ENCODE measurements around the gene AFMID.
"Not testable (repeated sequence)": the region's sequence is repeated elsewhere in the genome, so short reads cannot be mapped to it uniquely, and the experiment has no call there.

The AFMID gene, protein sequence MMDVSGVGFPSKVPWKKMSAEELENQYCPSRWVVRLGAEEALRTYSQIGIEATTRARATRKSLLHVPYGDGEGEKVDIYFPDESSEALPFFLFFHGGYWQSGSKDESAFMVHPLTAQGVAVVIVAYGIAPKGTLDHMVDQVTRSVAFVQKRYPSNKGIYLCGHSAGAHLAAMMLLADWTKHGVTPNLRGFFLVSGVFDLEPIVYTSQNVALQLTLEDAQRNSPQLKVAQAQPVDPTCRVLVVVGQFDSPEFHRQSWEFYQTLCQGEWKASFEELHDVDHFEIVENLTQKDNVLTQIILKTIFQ

DNA sequence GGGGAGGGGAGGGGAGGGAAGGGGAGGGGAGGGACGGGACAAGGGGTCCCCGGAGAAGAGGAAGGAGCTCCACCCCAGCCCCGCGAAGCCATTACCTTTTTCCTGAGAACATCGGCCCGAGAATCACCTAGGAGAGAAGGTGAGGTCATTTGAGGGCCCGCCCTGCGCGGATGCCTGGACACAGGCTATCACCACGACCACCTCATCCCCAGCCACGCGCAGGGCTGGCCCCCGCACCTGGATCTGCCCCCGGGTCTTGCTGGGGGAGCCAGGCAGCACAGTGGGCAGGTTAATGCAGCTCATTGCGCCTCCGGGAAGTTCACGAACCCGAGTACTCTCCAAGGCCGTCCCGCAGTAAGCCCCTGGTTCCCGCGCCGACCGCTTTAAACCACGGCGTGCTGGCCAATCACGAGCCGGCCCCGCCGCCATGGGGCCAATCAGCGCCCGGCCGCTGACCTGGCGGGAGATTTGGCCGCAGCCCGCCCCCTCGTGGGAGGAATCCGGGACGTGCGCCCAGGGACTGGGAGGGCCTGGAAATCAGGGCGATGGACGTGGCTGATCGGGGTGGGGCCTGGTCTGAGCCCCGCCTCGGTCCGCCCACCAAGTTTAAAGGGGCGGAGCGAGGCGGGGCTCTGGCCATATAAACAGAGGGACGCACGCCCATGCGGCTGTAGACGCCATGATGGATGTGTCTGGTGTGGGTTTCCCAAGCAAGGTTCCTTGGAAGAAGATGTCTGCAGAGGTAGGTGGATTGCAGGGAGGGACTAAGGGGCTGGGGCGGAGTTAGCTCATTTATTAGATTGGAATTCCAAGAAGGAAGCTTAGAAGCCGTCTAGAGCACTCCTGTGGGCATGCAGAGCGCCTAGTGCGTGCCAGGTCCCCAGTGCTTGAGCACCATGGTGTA, at the start of gene AFMID, which contains the start of gene TK1:
Gene AFMID, plus strand, starts transcription at position 671 of the 904 bp plus-strand sequence. Its CDS starts 9 bp downstream, at position 680.
Gene TK1, minus strand, starts transcription at position 361 of the 904 bp plus-strand sequence. Its CDS starts 58 bp downstream, at position 303.
- TF ChIP-seq, protein P1, sequence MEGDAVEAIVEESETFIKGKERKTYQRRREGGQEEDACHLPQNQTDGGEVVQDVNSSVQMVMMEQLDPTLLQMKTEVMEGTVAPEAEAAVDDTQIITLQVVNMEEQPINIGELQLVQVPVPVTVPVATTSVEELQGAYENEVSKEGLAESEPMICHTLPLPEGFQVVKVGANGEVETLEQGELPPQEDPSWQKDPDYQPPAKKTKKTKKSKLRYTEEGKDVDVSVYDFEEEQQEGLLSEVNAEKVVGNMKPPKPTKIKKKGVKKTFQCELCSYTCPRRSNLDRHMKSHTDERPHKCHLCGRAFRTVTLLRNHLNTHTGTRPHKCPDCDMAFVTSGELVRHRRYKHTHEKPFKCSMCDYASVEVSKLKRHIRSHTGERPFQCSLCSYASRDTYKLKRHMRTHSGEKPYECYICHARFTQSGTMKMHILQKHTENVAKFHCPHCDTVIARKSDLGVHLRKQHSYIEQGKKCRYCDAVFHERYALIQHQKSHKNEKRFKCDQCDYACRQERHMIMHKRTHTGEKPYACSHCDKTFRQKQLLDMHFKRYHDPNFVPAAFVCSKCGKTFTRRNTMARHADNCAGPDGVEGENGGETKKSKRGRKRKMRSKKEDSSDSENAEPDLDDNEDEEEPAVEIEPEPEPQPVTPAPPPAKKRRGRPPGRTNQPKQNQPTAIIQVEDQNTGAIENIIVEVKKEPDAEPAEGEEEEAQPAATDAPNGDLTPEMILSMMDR (IDR thresholded peaks at IDR 0.05; ENCODE audit: low read depth, low read length, missing control alignments), result peak; percentile 25

DNA sequence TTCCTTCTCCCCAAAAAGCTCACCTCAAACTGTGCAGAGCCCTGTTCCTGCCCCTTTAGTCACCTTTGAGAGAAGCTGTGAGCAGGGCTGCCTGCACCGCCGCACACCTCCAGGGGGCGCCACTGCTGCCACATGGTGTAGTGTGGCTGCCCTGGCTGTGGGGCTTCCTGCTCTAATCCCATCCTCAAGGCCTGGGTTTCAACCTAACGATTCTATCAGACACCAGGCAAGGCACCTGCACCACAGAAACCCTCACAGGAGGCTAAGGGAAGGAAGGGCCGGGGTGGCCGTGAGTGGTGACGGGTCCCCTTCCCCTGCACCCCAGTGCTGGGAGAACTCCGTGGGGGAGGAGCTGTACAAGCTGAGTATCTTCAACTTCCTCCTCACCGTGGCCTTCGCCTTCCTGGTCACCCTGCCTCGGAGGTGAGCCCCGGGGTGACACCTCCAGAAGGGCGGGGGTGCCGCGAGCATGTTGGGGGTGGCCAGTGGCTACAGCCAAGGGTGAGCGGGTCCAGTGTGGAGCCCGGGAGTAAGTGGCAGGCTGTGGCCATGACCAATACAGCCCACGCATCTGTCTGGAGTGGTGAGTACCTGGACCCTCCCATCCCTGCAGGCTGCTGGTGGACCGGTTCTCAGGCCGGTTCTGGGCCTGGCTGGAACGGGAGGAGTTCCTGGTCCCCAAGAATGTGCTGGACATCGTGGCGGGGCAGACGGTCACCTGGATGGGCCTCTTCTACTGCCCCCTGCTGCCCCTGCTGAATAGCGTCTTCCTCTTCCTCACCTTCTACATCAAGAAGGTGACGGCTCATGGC, 49.6 kb upstream of the AFMID start:
- DNase-seq (ENCODE audit: low read depth), result no peak
- no peak overlapping the region for H3K4me3 ChIP-seq (ENCODE audit: low read depth, low read length)
- TF ChIP-seq, protein P1 (IDR thresholded peaks at IDR 0.05; ENCODE audit: low read depth, low read length, missing control alignments), result peak; percentile 80

More for the DNA sequence above, at the start of gene AFMID, which contains the start of gene TK1:
- DNase-seq (ENCODE audit: low read depth), result peak; percentile 85
- peak within 1 kb of the TSS; percentile 60 for H3K4me3 ChIP-seq (ENCODE audit: low read depth, low read length)

DNA sequence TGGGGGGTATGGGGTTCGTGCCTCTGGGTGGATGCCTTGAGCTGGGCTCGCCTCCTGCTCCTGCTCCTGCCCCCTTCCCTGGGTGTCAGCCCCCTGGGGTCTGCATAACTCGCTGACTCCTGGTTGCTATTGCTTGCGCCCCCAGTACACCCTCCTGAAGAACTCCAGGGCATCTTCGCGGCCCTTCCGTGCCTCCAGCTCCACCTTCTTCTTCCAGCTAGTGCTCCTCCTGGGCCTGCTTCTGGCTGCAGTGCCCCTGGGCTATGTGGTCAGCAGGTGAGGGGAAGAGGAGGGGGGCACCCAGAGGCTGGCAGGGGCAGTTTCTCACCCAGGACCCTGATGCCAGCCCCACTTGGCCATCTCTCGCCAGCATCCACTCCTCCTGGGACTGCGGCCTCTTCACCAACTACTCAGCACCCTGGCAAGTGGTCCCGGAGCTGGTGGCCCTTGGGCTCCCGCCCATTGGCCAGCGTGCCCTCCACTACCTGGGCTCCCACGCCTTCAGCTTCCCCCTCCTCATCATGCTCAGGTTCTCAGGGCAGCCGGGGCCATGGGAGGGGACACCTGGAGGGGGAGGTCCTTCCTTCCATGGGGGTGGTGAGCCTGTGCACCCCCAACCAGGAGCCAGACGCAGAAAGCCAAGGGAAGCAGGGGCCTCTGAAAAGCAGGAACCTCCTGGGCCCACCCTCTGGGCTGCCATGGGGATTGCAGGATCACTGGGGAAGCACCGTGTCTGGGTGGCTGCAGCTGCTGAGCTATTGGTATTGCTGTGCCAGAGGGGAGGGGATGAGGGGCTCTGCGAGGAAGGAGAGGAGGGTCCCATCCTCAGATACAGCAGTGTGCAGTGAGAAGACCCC, 48.7 kb upstream of the AFMID start:
- no peak for DNase-seq (ENCODE audit: low read depth)
- TF ChIP-seq, protein P1 (IDR thresholded peaks at IDR 0.05; ENCODE audit: low read depth, low read length, missing control alignments), result no peak
- no peak overlapping the region for H3K4me3 ChIP-seq (ENCODE audit: low read depth, low read length)

DNA sequence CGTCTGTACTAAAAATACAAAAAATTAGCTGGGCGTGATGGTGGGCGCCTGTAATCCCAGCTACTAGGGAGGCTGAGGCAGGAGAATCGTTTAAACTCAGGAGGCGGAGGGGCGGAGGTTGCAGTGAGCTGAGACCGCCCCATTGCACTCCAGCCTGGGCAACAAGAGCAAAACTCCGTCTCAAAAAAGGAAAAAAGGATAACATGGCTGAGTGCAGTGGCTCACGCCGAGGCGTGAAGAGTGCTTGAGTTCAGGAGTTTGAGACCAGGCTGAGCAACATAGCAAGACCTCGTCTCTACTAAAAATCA, 47.3 kb upstream of the AFMID start:
- not testable (repeated sequence) for H3K4me3 ChIP-seq (ENCODE audit: low read depth, low read length); DNase-seq (ENCODE audit: low read depth)

DNA sequence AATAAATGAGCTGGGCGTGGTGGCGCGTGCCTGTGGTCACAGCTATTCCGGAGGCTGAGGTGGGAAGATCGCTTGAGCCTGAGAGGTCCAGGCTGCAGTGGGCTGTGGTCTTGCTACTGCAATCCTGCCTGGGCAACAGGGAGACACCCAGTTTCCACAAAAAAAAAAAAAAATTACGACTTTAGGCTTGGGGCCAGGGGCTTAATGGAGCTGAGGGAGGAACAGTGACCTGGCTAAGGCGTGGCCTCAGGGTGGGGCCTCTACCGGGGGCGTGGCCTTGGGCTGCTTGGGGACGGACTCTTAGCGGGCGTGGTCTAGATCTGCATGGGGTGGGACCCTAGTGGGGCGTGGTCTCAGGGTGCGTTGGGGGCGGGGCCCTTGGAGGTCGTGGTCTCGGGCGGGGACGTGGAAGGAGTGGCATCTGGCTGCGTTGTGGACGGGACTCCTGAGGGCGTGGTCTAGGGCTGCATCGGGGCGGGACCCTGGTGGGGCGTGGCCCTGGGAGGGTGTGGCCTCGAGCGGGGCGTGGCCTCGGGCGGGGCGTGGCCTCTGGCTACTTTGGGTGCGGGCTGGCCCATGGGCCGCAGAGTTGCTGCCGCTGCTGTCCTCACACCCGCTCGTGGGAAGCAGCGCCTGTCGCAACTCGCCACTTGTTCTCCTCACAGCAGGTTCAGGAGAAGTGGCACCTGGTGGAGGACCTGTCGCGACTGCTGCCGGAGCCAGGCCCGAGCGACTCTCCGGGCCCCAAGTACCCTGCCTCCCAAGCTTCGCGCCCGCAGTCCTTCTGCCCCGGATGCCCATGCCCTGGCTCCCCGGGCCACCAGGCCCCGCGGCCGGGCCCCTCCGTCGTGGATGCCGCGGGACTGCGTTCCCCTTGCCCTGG, 46.8 kb upstream of the AFMID start:
- no peak overlapping the region for H3K4me3 ChIP-seq (ENCODE audit: low read depth, low read length)
- DNase-seq (ENCODE audit: low read depth), result peak; percentile 91
- TF ChIP-seq, protein P1 (IDR thresholded peaks at IDR 0.05; ENCODE audit: low read depth, low read length, missing control alignments), result no peak

DNA sequence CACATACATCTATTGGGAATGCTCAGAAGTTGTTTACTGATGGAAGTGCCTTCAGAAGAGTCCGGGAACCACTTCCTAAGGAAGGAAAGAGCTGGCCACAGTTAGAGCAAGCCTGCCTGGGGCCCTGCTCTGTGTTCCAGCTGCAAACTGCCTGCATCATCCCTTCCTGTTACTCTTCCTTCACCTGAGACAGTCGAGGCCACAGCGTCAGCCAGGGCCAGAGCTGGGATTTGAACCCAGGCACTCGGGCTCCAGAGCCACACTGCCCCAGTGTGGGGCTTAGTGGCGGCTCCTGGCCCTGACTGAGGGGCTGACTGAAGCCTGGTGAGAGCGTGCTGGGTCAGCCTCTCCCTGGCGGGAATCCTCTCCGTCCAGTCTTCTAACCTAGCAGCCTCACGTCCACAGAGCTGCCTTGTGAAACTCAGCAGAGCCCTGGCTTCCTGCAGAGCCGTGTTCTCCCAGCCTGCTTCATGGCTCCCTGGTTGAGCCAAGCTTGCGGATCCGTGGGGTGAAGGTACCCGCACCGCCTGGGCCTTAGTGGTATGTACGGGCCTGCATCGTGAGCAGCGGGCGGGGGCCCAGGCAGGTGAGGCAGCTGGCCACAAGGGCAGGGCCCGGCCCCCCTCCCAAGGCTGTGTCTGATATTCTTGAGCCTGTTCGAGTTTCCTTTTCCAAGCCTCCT, 45.6 kb upstream of the AFMID start:
- no peak for DNase-seq (ENCODE audit: low read depth)
- no peak overlapping the region for H3K4me3 ChIP-seq (ENCODE audit: low read depth, low read length)
- TF ChIP-seq, protein P1 (IDR thresholded peaks at IDR 0.05; ENCODE audit: low read depth, low read length, missing control alignments), result no peak

Data from GM12864 (cell line).